ENCODE data around the gene CAMK4.

The CAMK4 gene

GRCh38 chr5:111379391-111379816, 155.2 kb downstream of the CAMK4 start:
- TF ChIP-seq GABPA (IDR thresholded peaks at IDR 0.05; ENCODE audit: low read depth): no peak
- no peak for TF ChIP-seq CTCF (IDR thresholded peaks at IDR 0.05; ENCODE audit: insufficient read depth, low read length)
- no peak for TF ChIP-seq SPI1 (IDR thresholded peaks at IDR 0.05; ENCODE audit: borderline replicate concordance, low read depth)
- no peak for TF ChIP-seq POLR2AphosphoS5 (IDR thresholded peaks at IDR 0.05; ENCODE audit: low read depth)
- no peak for TF ChIP-seq REST (IDR thresholded peaks at IDR 0.05; ENCODE audit: insufficient replicate concordance, low read depth)
- Histone ChIP-seq H3K27ac (replicated peaks) (no peak overlapping the region), H3K4me3 (replicated peaks; ENCODE audit: insufficient read depth, low read length) (no peak overlapping the region), H3K27me3 (ENCODE audit: insufficient read depth, poor library complexity, severe bottlenecking) (no peaks in the 10 kb centered on the region)
- no peak for DNase-seq (ENCODE audit: low read depth in 1 of 2, low spot score in 1 of 2)

- Histone ChIP-seq H3K27ac (replicated peaks) (no peak overlapping the region), H3K4me3 (replicated peaks; ENCODE audit: insufficient read depth, low read length) (no peak overlapping the region), H3K27me3 (ENCODE audit: insufficient read depth, poor library complexity, severe bottlenecking) (no peaks in the 10 kb centered on the region)
- TF ChIP-seq POLR2AphosphoS5 (IDR thresholded peaks at IDR 0.05; ENCODE audit: low read depth): no peak
- no peak for TF ChIP-seq CTCF (IDR thresholded peaks at IDR 0.05; ENCODE audit: insufficient read depth, low read length)
- no peak for TF ChIP-seq SPI1 (IDR thresholded peaks at IDR 0.05; ENCODE audit: borderline replicate concordance, low read depth)
- TF ChIP-seq GABPA (IDR thresholded peaks at IDR 0.05; ENCODE audit: low read depth): no peak
- TF ChIP-seq REST (IDR thresholded peaks at IDR 0.05; ENCODE audit: insufficient replicate concordance, low read depth): no peak
- DNase-seq (ENCODE audit: low read depth in 1 of 2, low spot score in 1 of 2): no peak
These were observed 159.2 kb downstream of the CAMK4 start for GRCh38 chr5:111383288-111383970.

DNA sequence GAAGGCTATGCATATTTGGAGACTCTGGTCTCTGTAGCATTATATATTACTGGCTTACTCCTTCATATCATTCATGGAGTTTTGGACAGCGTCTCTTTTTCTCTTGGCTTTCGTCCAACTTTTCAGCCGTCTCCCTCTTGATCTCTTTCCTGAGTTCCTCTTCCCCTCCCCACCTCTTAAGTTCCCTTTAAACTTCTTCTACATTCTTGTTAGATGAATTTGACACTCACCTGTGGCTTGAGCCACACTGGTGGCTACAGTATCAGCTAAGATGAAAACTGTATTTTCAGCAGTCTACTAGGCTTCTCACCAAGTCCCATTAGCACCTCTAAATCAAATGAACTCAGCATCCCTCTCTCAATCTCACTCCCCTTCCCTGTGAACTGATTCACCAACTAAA, 160.0 kb downstream of the CAMK4 start:
- Histone ChIP-seq H3K27me3 (ENCODE audit: insufficient read depth, poor library complexity, severe bottlenecking) (no peaks in the 10 kb centered on the region), H3K27ac (replicated peaks) (no peak overlapping the region), H3K4me3 (replicated peaks; ENCODE audit: insufficient read depth, low read length) (no peak overlapping the region)
- peak in 1 of 2 experiments; percentile 0 for DNase-seq (ENCODE audit: low read depth in 1 of 2, low spot score in 1 of 2)
- no peak for TF ChIP-seq SPI1 (IDR thresholded peaks at IDR 0.05; ENCODE audit: borderline replicate concordance, low read depth)
- peak; percentile 39 for TF ChIP-seq REST (IDR thresholded peaks at IDR 0.05; ENCODE audit: insufficient replicate concordance, low read depth)
- no peak for TF ChIP-seq CTCF (IDR thresholded peaks at IDR 0.05; ENCODE audit: insufficient read depth, low read length)
- TF ChIP-seq POLR2AphosphoS5 (IDR thresholded peaks at IDR 0.05; ENCODE audit: low read depth): no peak
- TF ChIP-seq GABPA (IDR thresholded peaks at IDR 0.05; ENCODE audit: low read depth): no peak

Measured in HL-60 (cell line).